SK-N-MC (cell line): ENCODE measurements around the gene LTBP2.

Experiments used
- FOXP2 ChIP-seq: optimal IDR thresholded peaks from 2 replicates; pipeline ENCODE3; 2011; ENCODE audit warnings: mild to moderate bottlenecking, moderate library complexity; ENCODE audit not compliant: insufficient read depth; ENCODE audit errors: extremely low read length, control extremely low read depth
- POLR2AphosphoS5 ChIP-seq: IDR thresholded peaks from 2 replicates; pipeline ENCODE4 v1.6.1; 2012; ENCODE audit warnings: mild to moderate bottlenecking, low read depth, low read length, borderline replicate concordance

- TF ChIP-seq FOXP2 (no peak), POLR2AphosphoS5 (no peak)
Observed at GRCh38 chr14:74505831-74506230, 106.2 kb downstream of the LTBP2 start.
